Measurements from ENCODE around the gene ZNF808. TPM values are rescaled to one million over a fixed set of nuclear protein-coding genes. Genes with fewer than 3 reads are reported as not detected.
"Not testable (repeated sequence)": the region's sequence is repeated elsewhere in the genome, so short reads cannot be mapped to it uniquely, and the experiment has no call there.

Gene ZNF808
- total RNA-seq, 6 donors from 2014 or later, result 12.6 to 63.9 (median 25.3) TPM

DNA sequence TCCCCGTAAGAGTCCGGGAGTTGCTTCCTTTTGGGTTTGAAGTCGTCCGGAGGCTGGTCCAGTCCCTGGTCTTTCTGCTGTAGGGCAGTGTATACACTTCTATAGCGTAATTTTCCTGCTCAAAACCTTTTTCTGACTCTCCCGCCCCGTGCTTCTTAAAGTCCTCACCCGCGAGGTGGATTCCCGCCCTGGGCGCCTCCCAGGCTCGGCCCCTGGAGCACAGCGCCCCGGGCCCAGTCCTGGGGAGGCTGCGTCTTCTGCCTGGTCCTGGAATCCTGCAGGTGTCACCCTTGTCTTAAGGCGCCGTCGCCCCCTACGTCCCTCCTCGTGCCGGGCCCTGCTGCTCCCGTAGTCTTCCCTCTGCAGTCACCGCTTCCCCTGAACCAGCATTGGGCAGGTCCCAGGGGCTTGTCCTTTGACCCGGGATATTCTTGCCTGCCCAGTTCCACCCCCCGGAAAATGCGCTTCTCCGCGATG, 34.4 kb upstream of the ZNF808 start:
- TF ChIP-seq CTCF (IDR thresholded peaks at IDR 0.05), result peak in 1 of 6 experiments; percentile 6
- TF ChIP-seq EP300 (IDR thresholded peaks at IDR 0.05), result no peak
- Histone ChIP-seq H3K4me1 (no peaks in the 10 kb centered on the region), H3K27me3 (no peaks in the 10 kb centered on the region), H3K9me3 (peaks cover 12 to 82% (median 74%) of the 10 kb centered on the region in 4 donors), H3K4me3 (peak overlapping the region in 2 of 4 donors; percentile 9 to 12), H3K27ac (no peak overlapping the region), H3K36me3 (peaks cover 0 to 3% (median 0%) of the 10 kb centered on the region in 4 donors)
- ATAC-seq (ENCODE audit: low FRiP score in 2 of 2), result no peak
- DNase-seq, result peak in 1 of 2 donors; percentile 52
- WGBS, 2 donors, result 20 to 28% methylated on average over 28 of the region's 28 CpGs

DNA sequence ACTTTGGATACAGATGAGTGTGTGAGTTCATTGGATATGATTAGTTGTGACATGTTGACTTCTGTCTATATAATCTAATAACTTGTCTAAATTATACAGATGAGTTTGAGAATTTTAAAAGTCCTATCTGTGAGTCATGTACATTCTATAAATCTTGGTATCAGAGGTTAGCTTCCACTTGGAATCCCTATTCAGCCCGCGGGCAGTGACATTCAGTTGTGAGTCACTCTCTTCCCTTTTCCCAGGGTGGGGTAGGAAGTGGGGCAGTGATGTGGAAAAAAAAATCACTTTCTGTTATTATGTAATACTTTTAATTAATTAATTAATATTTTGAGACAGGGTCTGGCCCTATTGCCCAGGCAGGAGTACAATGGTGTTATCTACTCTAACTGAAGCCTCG, 33.0 kb upstream of the ZNF808 start:
- no peak overlapping the region for H3K27ac ChIP-seq
- DNase-seq, result no peak
- H3K36me3 ChIP-seq, result peaks cover 0 to 3% (median 0%) of the 10 kb centered on the region in 4 donors
- H3K27me3 ChIP-seq, result no peaks in the 10 kb centered on the region
- no peak overlapping the region for H3K4me3 ChIP-seq
- H3K9me3 ChIP-seq, result peaks cover 12 to 81% (median 60%) of the 10 kb centered on the region in 4 donors
- WGBS, 2 donors, result 89 to 93% methylated on average over 3 of the region's 3 CpGs
- no peaks in the 10 kb centered on the region for H3K4me1 ChIP-seq
- no peak for ATAC-seq (ENCODE audit: low FRiP score in 2 of 2)
- TF ChIP-seq POLR2A (IDR thresholded peaks at IDR 0.05) (no peak), EP300 (IDR thresholded peaks at IDR 0.05) (no peak), POLR2AphosphoS5 (IDR thresholded peaks at IDR 0.05) (no peak), CTCF (IDR thresholded peaks at IDR 0.05) (no peak)

DNA sequence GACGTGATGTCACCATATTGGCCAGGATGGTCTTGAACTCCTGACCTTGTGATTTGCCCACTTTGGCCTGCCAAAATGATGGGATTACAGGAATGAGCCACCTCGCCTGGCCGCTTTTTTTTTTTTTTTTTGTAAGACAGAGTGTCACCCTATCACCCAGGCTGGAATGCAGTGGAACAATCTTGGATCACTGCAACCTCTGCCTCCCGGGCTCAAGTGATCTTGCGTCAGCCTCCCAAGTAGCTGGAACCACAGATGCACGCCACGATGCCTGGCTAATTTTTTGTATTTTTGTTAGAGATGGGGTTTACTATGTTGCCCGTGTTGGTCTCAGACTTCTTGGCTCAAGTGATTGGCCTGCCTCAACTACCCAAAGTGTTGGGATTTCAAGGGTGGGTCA, 28.9 kb upstream of the ZNF808 start:
- Histone ChIP-seq H3K36me3 (peaks cover 0 to 11% (median 0%) of the 10 kb centered on the region in 4 donors), H3K9me3 (peaks cover 3 to 81% (median 49%) of the 10 kb centered on the region in 4 donors), H3K4me1 (no peaks in the 10 kb centered on the region), H3K27ac (no peak overlapping the region), H3K27me3 (no peaks in the 10 kb centered on the region), H3K4me3 (no peak overlapping the region)
- 89 to 98% methylated on average over 7 to 8 of the region's 8 CpGs for WGBS, 2 donors
- no peak for DNase-seq
- no peak for ATAC-seq (ENCODE audit: low FRiP score in 2 of 2)
- TF ChIP-seq POLR2AphosphoS5 (IDR thresholded peaks at IDR 0.05) (no peak), CTCF (IDR thresholded peaks at IDR 0.05) (no peak), EP300 (IDR thresholded peaks at IDR 0.05) (no peak), POLR2A (IDR thresholded peaks at IDR 0.05) (no peak)

DNA sequence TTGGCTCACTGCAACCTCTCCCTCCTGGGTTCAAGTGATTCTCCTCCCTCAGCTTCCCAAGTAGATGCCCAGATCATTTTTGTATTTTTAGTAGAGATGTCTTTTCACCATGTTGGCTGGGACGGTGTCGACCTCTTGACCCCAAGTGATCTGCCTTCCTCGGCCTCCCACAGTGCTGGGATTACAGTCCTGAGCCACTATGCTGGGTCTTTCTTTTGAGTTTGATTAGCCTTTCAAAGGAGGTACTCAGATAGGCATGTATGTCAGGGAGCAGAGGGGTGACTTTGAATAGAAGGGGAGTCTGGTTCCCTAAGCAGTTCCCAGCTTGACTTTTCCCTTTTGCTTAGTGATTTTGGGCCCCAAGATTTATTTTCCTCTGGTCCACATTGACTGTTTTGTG, 27.0 kb upstream of the ZNF808 start:
- WGBS, 2 donors, result 37 to 45% methylated on average over 3 of the region's 3 CpGs
- not testable (repeated sequence) for ATAC-seq (ENCODE audit: low FRiP score in 2 of 2)

GRCh38 chr19:52500991-52501390, 26.5 kb upstream of the ZNF808 start:
- not testable (repeated sequence) for H3K4me3 ChIP-seq; H3K27ac ChIP-seq; H3K27me3 ChIP-seq; H3K4me1 ChIP-seq; ATAC-seq (ENCODE audit: low FRiP score in 2 of 2); DNase-seq
- peaks cover 3 to 76% (median 33%) of the 10 kb centered on the region in 4 donors for H3K9me3 ChIP-seq
- WGBS, 2 donors, result 89 to 91% methylated on average over 5 to 12 of the region's 12 CpGs
- H3K36me3 ChIP-seq, result peaks cover 0 to 18% (median 0%) of the 10 kb centered on the region in 4 donors

More for the DNA sequence above, 27.0 kb upstream of the ZNF808 start:
- H3K9me3 ChIP-seq, result peaks cover 3 to 77% (median 34%) of the 10 kb centered on the region in 4 donors
- DNase-seq, H3K27ac ChIP-seq, H3K4me3 ChIP-seq, H3K27me3 ChIP-seq, H3K4me1 ChIP-seq: not testable (repeated sequence)
- peaks cover 0 to 13% (median 0%) of the 10 kb centered on the region in 4 donors for H3K36me3 ChIP-seq

DNA sequence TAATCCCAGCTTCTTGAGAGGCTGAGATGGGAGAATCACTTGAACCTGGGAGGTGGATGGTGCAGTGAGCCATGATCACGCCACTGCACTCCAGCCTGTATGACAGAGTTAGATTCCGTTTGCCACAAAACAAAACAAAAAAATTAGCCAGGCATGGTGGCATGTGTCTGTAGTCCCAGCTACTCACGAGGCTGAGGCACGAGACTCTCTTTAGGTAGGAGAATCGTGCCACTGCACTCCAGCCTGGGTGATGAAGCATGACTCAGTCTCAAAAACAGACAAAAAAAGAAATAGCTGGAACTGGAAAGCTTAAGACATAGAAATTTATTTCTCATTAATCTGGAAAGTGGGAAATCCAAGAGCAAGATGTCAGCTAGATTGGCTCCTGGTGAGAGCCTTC, 20.2 kb upstream of the ZNF808 start:
- peaks cover 0 to 68% (median 30%) of the 10 kb centered on the region in 4 donors for H3K9me3 ChIP-seq
- DNase-seq, result no peak
- no peak for TF ChIP-seq POLR2A (IDR thresholded peaks at IDR 0.05)

More for the DNA sequence above, 20.2 kb upstream of the ZNF808 start:
- Histone ChIP-seq H3K27ac (no peak overlapping the region), H3K4me3 (no peak overlapping the region), H3K4me1 (no peaks in the 10 kb centered on the region), H3K36me3 (peaks cover 0 to 29% (median 8%) of the 10 kb centered on the region in 4 donors), H3K27me3 (no peaks in the 10 kb centered on the region)
- ATAC-seq (ENCODE audit: low FRiP score in 2 of 2), result no peak
- WGBS, 2 donors, result 94 to 98% methylated on average over 5 of the region's 5 CpGs
